Small intestine (tissue), 7 donors: Measurements from ENCODE around the gene DLAT. TPM values are rescaled to one million over a fixed set of nuclear protein-coding genes. Genes with fewer than 3 reads are reported as not detected.

Experiments
- DNase-seq, 2 donors: peaks; one replicate each; pipeline versions ENCODE4 v3.0.0 to v3.0.0-alpha.2; 2013
- FAIRE-seq: peaks from 2 replicates; lab custom pipeline; 2012; peaks lifted over from hg19 to GRCh38; lab: Jason Lieb, UNC
- H3K27ac ChIP-seq, 3 donors: one replicate each; pipeline ENCODE4 v1.5.1; 2013; ENCODE audit warnings: low read length in 2 of 3, mild to moderate bottlenecking in 2 of 3, control low read depth in 1 of 3, inconsistent platforms in 1 of 3, low read depth in 1 of 3, moderate library complexity in 1 of 3
- H3K27me3 ChIP-seq, 3 donors: one replicate each; pipeline ENCODE4 v1.6.1; 2013; ENCODE audit warnings: low read length in 3 of 3, inconsistent platforms in 1 of 3; ENCODE audit not compliant: control insufficient read depth in 3 of 3, insufficient read depth in 3 of 3
- H3K36me3 ChIP-seq, 3 donors: one replicate each; pipeline ENCODE4 v1.6.1; 2013; ENCODE audit warnings: low read length in 3 of 3, inconsistent platforms in 1 of 3, low read depth in 1 of 3, mild to moderate bottlenecking in 1 of 3, moderate library complexity in 1 of 3; ENCODE audit not compliant: control insufficient read depth in 3 of 3, insufficient read depth in 2 of 3
- H3K4me1 ChIP-seq, 3 donors: one replicate each; pipeline ENCODE4 v1.6.1; 2013; ENCODE audit warnings: low read length in 2 of 3, inconsistent platforms in 1 of 3, low read depth in 1 of 3, mild to moderate bottlenecking in 1 of 3, moderate library complexity in 1 of 3; ENCODE audit not compliant: control insufficient read depth in 3 of 3, insufficient read depth in 2 of 3
- H3K4me3 ChIP-seq, 3 donors: one replicate each; pipeline ENCODE4 v1.5.1; 2013; ENCODE audit warnings: low read length in 3 of 3, control low read depth in 1 of 3, inconsistent platforms in 1 of 3, low read depth in 1 of 3, mild to moderate bottlenecking in 1 of 3, moderate library complexity in 1 of 3
- H3K9me3 ChIP-seq, 2 donors: one replicate each; pipeline ENCODE4 v1.6.1; 2013; ENCODE audit warnings: low read depth in 1 of 2, low read length in 1 of 2; ENCODE audit not compliant: control insufficient read depth in 2 of 2, insufficient read depth in 1 of 2
- WGBS, 3 donors: extraction: QIAGEN DNeasy Blood & Tissue Kit; methylation state at CpG; one replicate each; pipeline ENCODE4 v1.1.7; 2013; 5-methylcytosine and 5-hydroxymethylcytosine counted together
- polyA plus RNA-seq, 4 donors: library from polyadenylated mRNA; stranded (reverse) in 3 of 4; unstranded in 1 of 4; fragments of 200-250 nt in 3 of 4; fragments of 120-200 nt in 1 of 4; gene quantifications; one replicate each; pipeline versions ENCODE4 v1.2.1 to v1.2.3, GENCODE V29; 2013
- donor health status: healthy with polysubstance abuse.
- donor health status: control.
- donor health status: control.
- donor health status: Bipolar disorder and iron deficiency.
- donor health status: healthy.

Gene DLAT
- polyA plus RNA-seq, 4 donors: 24.0 to 28.4 (median 24.5) TPM

DNA sequence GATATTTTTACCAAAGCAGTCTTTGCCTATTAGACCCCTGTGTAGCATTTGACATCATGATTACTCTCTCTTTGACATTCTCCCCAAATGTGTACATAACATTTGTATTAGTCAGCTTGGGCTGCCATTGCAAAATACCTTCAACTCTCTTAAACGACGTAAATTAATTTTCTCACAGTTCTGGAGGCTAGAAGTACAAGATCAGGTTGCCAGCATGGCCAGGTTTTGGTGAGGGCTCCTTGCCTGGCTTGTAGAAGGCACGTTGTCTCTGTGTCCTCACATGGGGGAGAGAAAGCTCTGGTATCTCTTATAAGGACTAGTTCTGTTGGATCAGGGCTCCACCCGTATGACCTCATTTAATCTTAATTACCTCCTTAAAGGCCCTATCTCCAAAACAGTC is 12.3 kb upstream of the DLAT start:
- FAIRE-seq: no peak
- 53 to 70% (median 59%) methylated on average over 4 of the region's 4 CpGs for WGBS, 3 donors
- H3K27ac ChIP-seq: no peak overlapping the region
- peaks cover 6 to 13% (median 9%) of the 10 kb centered on the region in 3 donors for H3K4me1 ChIP-seq
- no peak overlapping the region for H3K4me3 ChIP-seq
- no peaks in the 10 kb centered on the region for H3K27me3 ChIP-seq
- H3K9me3 ChIP-seq: no peaks in the 10 kb centered on the region
- no peaks in the 10 kb centered on the region for H3K36me3 ChIP-seq
- peak; percentile 16 to 40 for DNase-seq

DNA sequence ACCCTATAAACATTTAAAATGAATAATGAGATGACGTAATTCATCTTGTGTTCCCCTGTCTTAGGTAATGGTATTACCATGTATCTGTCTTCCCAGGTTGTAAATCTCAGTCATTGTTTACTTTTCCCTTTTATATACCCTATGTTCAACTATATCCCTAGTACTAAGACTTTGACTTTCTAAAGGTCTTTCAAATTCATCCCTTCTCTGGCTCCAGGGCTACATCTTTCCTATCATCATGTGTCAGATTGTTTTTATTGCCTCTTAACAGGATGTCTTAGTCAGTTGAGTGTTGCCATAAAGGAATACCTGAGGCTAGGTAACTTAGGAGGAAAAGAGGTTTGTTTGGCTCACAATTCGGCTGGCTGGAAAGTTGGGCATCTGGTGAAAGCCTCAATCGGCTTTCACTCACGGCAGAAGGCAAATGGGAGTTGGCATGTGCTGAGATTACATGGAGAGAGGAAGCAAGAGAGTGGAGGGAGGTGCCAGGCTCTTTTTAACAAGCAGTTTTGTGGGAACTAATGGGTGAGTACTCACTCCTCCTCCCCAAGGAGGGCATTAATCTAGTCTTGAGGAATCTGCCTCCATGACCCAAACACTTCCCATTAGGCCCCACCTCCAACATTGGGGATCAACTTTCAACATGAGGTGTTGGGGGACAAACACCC is 11.6 kb upstream of the DLAT start:
- WGBS, 3 donors: 33 to 67% (median 51%) methylated on average over 4 of the region's 4 CpGs
- Histone ChIP-seq H3K4me1 (peaks cover 6 to 13% (median 9%) of the 10 kb centered on the region in 3 donors), H3K27ac (peak overlapping the region in 1 of 3 donors; percentile 60), H3K27me3 (no peaks in the 10 kb centered on the region), H3K4me3 (no peak overlapping the region), H3K9me3 (no peaks in the 10 kb centered on the region), H3K36me3 (no peaks in the 10 kb centered on the region)
- DNase-seq: peak; percentile 41 to 54
- FAIRE-seq: no peak

DNA sequence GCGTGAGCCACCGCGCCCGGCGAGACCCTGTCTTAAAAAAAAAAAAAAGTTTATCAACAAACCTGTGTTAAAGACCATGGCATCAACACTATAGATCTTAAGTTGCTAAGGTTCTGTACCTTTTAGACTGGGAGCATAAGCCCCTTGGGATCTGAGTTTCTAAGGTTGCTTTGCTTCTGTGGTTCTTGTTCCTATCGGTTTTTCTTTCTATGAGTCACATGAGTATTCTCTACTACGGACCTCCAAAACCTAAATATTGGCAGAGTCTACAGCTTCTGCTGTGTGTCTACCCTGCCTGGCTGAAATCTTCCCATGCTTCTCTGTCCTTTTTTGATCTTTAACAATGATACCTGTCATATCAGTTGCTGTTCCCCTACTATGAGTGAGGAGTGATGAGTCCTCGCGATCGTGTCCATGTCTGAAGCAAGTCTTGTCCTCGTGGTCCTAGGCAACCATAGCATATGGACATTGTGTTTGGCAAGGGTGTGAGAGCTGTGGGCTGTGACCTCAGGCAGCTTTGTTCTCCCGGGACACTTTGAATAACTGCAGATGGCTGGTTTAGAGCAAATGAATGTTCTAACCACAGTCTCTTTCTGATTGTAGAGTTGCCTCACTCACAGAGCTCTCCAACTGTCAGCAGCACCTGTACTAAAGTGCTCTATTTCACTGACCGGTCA is 9.0 kb upstream of the DLAT start:
- DNase-seq: peak in 1 of 2 donors; percentile 9

DNA sequence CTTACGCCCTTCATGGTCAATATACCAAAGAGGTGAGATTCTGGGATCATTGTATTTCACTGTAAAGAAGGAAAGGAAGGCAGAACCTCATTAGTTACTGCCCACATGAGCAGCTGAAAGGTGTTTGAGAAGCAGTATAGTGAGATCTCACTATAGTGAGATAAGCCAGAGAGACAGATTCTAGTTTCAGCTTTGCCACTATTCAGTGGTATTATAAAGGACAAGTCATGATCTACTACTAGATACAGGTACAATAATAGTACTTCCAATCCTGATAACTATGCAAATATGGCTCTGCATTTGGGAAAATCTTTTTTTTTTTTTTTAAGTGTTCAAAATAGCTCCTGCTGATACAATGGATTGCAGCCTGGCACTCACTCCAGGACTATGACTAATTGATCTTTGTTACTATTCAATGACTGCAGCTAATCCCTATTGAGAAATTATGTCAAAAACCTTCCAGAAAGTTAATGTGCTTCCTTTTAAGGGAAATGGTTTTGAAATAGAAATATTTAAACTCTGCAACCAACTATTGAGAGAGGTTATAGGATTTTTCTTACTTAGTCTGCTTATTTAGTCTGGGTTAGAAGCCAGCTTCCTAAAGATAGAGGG is 8.3 kb upstream of the DLAT start:
- DNase-seq (peak in 1 of 2 donors; percentile 41), FAIRE-seq (peak; percentile 84)
- Histone ChIP-seq H3K9me3 (no peaks in the 10 kb centered on the region), H3K27me3 (no peaks in the 10 kb centered on the region), H3K4me3 (no peak overlapping the region), H3K4me1 (peaks cover 6 to 13% (median 9%) of the 10 kb centered on the region in 3 donors), H3K36me3 (peaks cover 0 to 5% (median 2%) of the 10 kb centered on the region in 3 donors), H3K27ac (peak overlapping the region in 2 of 3 donors; percentile 26 to 71)
- WGBS, 3 donors: 75 to 83% (median 79%) methylated on average over 1 of the region's 1 CpG

More for the DNA sequence above, 9.0 kb upstream of the DLAT start:
- Histone ChIP-seq H3K36me3 (peaks cover 0 to 5% (median 2%) of the 10 kb centered on the region in 3 donors), H3K4me1 (peaks cover 6 to 13% (median 9%) of the 10 kb centered on the region in 3 donors), H3K4me3 (no peak overlapping the region), H3K9me3 (no peaks in the 10 kb centered on the region), H3K27ac (peak overlapping the region in 2 of 3 donors; percentile 26 to 71), H3K27me3 (no peaks in the 10 kb centered on the region)
- no peak for FAIRE-seq
- 76 to 78% (median 78%) methylated on average over 13 of the region's 13 CpGs for WGBS, 3 donors

DNA sequence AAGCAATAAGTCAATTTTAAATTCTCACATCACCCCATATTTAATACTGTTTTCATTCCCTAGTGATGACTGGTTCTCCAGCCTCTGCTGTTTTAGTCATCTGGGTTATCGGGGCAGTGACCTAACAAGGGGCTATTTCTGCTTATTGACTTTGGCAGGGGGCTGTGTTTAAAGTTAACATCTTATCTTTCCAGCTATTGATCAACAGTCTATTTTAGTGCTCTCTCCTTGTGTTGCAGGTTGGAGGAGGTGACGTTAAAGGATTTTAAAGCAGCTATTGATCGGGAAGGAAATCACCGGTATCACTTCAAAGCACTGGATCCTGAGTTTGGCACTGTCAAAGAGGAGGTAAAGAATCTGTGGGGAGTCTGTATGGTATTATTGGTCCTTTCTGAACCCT is 7.7 kb upstream of the DLAT start:
- peaks cover 0 to 5% (median 2%) of the 10 kb centered on the region in 3 donors for H3K36me3 ChIP-seq
- WGBS, 3 donors: 22 to 58% (median 37%) methylated on average over 4 of the region's 4 CpGs
- no peaks in the 10 kb centered on the region for H3K27me3 ChIP-seq
- FAIRE-seq (no peak), DNase-seq (no peak)
- peak overlapping the region in 1 of 3 donors; percentile 75 for H3K27ac ChIP-seq
- H3K4me3 ChIP-seq: no peak overlapping the region
- H3K4me1 ChIP-seq: peaks cover 6 to 13% (median 9%) of the 10 kb centered on the region in 3 donors
- no peaks in the 10 kb centered on the region for H3K9me3 ChIP-seq

DNA sequence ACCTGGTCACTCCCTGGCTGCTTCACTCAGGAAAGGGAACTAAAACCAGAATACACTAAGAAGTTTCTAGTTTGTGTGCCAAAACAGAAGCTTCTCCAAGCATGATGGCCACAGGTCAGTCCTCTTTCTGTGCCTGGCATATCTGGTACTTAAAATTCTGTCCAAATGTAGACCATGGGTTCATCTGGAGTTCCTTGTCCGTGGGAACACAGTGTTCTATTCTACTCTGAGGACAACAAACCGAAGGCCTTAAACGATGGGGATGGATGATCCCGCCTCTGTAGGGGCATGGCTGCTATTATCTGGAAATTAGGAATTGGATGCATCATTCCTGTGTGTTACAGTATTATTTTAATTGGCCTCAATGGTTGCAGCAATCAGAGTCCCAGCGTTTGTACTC is 6.1 kb upstream of the DLAT start:
- DNase-seq (no peak), FAIRE-seq (no peak)
- Histone ChIP-seq H3K9me3 (no peaks in the 10 kb centered on the region), H3K36me3 (peaks cover 0 to 5% (median 2%) of the 10 kb centered on the region in 3 donors), H3K27ac (no peak overlapping the region), H3K4me1 (peaks cover under 1 to 13% (median 4%) of the 10 kb centered on the region in 3 donors), H3K27me3 (no peaks in the 10 kb centered on the region), H3K4me3 (no peak overlapping the region)
- WGBS, 3 donors: 93 to 95% (median 93%) methylated on average over 5 of the region's 5 CpGs

- 84 to 93% (median 85%) methylated on average over 3 of the region's 3 CpGs for WGBS, 3 donors
- Histone ChIP-seq H3K9me3 (no peaks in the 10 kb centered on the region), H3K27me3 (no peaks in the 10 kb centered on the region), H3K4me3 (no peak overlapping the region), H3K36me3 (peaks cover 0 to 5% (median 2%) of the 10 kb centered on the region in 3 donors), H3K27ac (no peak overlapping the region), H3K4me1 (peaks cover 0 to 4% (median 0%) of the 10 kb centered on the region in 3 donors)
- DNase-seq: no peak
- FAIRE-seq: no peak
These were observed 2.1 kb upstream of the DLAT start for GRCh38 chr11:112023104-112023503.

- peaks cover 2 to 8% (median 6%) of the 10 kb centered on the region in 3 donors for H3K36me3 ChIP-seq
- peak in 1 of 2 donors; percentile 25 for DNase-seq
- peak overlapping the region; percentile 64 to 89 (median 74) for H3K4me3 ChIP-seq
- WGBS, 3 donors: 5 to 13% (median 7%) methylated on average over 10 of the region's 10 CpGs
- no peak for FAIRE-seq
- H3K9me3 ChIP-seq: no peaks in the 10 kb centered on the region
- peaks cover 0 to 4% (median 0%) of the 10 kb centered on the region in 3 donors for H3K4me1 ChIP-seq
- H3K27me3 ChIP-seq: no peaks in the 10 kb centered on the region
- peak overlapping the region; percentile 79 to 95 (median 92) for H3K27ac ChIP-seq
These were observed 933 bp upstream of the DLAT start for GRCh38 chr11:112024178-112024772.
